ENCODE measurements around the gene PRKG1.

PRKG1 gene

DNA sequence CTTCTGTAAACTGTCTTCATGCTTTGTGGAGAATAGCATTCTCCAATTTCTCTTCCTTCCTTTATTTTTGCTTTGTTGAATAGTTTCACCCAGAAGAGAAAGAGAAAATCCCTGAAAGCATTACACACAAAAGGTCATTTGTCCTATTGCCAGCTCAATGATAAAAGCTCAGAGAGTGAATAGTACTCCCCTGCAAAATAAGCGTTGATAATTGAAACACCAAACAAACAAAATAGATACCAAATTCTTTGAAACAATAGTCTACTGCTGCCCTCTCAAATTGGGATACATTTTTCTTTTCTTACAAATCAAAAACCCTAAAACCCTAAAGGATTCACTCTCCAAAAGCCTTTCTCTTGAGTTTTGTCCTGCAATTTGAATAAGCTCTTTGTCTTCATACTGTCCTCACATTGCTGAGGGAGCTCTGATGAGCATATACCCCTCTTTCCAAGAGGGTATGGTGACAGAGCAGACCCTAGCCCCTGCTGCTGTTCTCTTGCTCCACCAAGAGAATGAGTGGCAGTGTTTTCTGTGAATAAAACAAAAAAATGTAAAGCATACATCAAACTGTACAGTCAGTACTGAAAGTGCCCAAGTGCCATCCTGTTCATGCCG is 490.7 kb downstream of the PRKG1 start:
- TF ChIP-seq POLR2AphosphoS5 (IDR thresholded peaks at IDR 0.05; ENCODE audit: low read depth, low read length) (no peak), SIN3A (IDR thresholded peaks at IDR 0.05; ENCODE audit: borderline replicate concordance, insufficient read depth, low read length) (no peak)

DNA sequence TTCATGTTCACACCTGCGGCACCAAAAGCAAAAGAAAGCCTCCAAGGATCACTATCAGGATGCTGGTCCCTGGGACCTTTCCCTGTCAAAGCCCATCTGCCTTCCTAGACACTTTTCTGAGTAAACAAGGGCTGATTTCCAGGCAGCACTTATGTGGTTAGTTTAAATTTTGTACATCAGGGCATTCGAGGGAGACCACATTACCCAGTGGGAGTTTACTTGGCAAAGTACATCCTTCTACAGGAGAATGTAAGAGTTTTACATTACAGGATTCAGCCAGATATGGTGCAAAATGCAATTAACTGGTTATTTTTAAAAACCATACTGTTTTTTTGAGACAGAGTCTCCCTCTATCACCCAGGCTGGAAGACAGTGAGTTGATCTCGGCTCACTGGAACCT is 493.0 kb downstream of the PRKG1 start:
- TF ChIP-seq FOXP2 (optimal IDR thresholded peaks at IDR 0.05; ENCODE audit: borderline replicate concordance, extremely low read depth, extremely low read length, insufficient read depth), result no peak
- TF ChIP-seq SIN3A (IDR thresholded peaks at IDR 0.05; ENCODE audit: borderline replicate concordance, insufficient read depth, low read length), result no peak
- no peak for TF ChIP-seq POLR2AphosphoS5 (IDR thresholded peaks at IDR 0.05; ENCODE audit: low read depth, low read length)
- TF ChIP-seq, protein P1, sequence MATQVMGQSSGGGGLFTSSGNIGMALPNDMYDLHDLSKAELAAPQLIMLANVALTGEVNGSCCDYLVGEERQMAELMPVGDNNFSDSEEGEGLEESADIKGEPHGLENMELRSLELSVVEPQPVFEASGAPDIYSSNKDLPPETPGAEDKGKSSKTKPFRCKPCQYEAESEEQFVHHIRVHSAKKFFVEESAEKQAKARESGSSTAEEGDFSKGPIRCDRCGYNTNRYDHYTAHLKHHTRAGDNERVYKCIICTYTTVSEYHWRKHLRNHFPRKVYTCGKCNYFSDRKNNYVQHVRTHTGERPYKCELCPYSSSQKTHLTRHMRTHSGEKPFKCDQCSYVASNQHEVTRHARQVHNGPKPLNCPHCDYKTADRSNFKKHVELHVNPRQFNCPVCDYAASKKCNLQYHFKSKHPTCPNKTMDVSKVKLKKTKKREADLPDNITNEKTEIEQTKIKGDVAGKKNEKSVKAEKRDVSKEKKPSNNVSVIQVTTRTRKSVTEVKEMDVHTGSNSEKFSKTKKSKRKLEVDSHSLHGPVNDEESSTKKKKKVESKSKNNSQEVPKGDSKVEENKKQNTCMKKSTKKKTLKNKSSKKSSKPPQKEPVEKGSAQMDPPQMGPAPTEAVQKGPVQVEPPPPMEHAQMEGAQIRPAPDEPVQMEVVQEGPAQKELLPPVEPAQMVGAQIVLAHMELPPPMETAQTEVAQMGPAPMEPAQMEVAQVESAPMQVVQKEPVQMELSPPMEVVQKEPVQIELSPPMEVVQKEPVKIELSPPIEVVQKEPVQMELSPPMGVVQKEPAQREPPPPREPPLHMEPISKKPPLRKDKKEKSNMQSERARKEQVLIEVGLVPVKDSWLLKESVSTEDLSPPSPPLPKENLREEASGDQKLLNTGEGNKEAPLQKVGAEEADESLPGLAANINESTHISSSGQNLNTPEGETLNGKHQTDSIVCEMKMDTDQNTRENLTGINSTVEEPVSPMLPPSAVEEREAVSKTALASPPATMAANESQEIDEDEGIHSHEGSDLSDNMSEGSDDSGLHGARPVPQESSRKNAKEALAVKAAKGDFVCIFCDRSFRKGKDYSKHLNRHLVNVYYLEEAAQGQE (IDR thresholded peaks at IDR 0.05; ENCODE audit: insufficient read depth in 1 of 2, low read depth in 2 of 2, low read length in 2 of 2), result no peak
- TF ChIP-seq TAF1 (IDR thresholded peaks at IDR 0.05; ENCODE audit: borderline replicate concordance, insufficient read depth, low read length), result no peak

DNA sequence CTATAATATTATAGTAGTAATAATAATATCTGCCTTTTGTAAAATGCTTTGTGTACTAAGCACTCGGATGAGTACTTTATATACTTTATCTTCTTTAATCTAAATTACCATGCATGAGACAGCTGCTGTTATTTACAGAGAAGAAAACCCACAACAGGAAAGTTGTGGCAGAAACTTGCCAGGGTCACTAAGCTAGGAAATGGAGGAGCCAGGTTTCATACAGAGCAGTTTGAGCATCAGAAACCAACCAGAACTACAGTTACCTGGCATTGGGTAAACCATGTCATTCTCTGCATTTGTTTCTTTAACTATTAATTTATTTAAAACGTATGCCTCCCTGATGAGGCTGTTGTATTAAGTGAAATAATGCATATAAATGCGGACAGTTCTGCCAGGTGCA is 495.2 kb downstream of the PRKG1 start:
- no peak for TF ChIP-seq POLR2AphosphoS5 (IDR thresholded peaks at IDR 0.05; ENCODE audit: low read depth, low read length)
- TF ChIP-seq FOXP2 (optimal IDR thresholded peaks at IDR 0.05; ENCODE audit: borderline replicate concordance, extremely low read depth, extremely low read length, insufficient read depth), result no peak
- no peak for TF ChIP-seq SIN3A (IDR thresholded peaks at IDR 0.05; ENCODE audit: borderline replicate concordance, insufficient read depth, low read length)
- TF ChIP-seq TAF1 (IDR thresholded peaks at IDR 0.05; ENCODE audit: borderline replicate concordance, insufficient read depth, low read length), result no peak
- TF ChIP-seq, protein P1 (IDR thresholded peaks at IDR 0.05; ENCODE audit: insufficient read depth in 1 of 2, low read depth in 2 of 2, low read length in 2 of 2), result no peak

- TF ChIP-seq POLR2AphosphoS5 (IDR thresholded peaks at IDR 0.05; ENCODE audit: low read depth, low read length), result no peak
- TF ChIP-seq, protein P1 (IDR thresholded peaks at IDR 0.05; ENCODE audit: insufficient read depth in 1 of 2, low read depth in 2 of 2, low read length in 2 of 2), result no peak
- TF ChIP-seq TAF1 (IDR thresholded peaks at IDR 0.05; ENCODE audit: borderline replicate concordance, insufficient read depth, low read length), result no peak
- no peak for TF ChIP-seq SIN3A (IDR thresholded peaks at IDR 0.05; ENCODE audit: borderline replicate concordance, insufficient read depth, low read length)
- TF ChIP-seq FOXP2 (optimal IDR thresholded peaks at IDR 0.05; ENCODE audit: borderline replicate concordance, extremely low read depth, extremely low read length, insufficient read depth), result no peak
These were observed 500.2 kb downstream of the PRKG1 start for GRCh38 chr10:51574248-51575048.

DNA sequence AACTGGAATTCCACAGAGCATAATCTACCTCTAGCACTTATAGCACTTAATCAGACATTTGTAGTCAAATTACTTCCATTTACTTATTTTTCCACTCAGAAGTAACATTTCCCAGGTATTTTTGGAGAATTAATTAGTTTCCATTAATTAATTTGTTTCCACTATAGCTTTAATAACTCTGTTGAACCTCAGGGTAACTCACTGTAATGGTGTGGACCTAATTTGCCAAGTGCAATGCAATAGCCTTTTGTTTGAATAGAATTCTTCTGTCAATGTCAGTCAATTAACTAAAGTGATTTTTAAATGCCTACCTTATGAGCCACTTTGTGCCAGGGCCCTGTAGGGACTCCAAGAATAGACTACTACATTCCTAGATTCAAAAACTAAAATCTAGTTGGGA is 509.7 kb downstream of the PRKG1 start:
- TF ChIP-seq POLR2AphosphoS5 (IDR thresholded peaks at IDR 0.05; ENCODE audit: low read depth, low read length), result no peak
- TF ChIP-seq FOXP2 (optimal IDR thresholded peaks at IDR 0.05; ENCODE audit: borderline replicate concordance, extremely low read depth, extremely low read length, insufficient read depth), result no peak

DNA sequence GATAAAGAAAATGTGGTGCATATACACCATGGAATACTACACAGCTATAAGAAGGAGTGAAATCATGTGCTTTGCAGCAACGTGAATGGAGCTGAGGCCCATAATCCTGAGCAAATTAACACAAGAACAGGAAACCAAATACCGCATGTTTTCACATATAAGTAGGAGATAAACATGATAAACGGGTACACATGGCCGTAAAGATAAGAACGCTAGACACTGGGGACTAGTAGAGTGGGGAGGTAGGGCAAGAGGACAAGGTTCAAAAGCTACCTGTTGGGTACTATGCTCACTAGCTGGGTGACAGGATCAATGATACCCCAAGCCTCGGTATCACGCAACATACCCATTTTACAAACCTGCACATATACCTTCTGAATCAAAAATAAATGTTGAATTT is 511.5 kb downstream of the PRKG1 start:
- TF ChIP-seq POLR2AphosphoS5 (IDR thresholded peaks at IDR 0.05; ENCODE audit: low read depth, low read length) (no peak), FOXP2 (optimal IDR thresholded peaks at IDR 0.05; ENCODE audit: borderline replicate concordance, extremely low read depth, extremely low read length, insufficient read depth) (no peak), SIN3A (IDR thresholded peaks at IDR 0.05; ENCODE audit: borderline replicate concordance, insufficient read depth, low read length) (no peak), TAF1 (IDR thresholded peaks at IDR 0.05; ENCODE audit: borderline replicate concordance, insufficient read depth, low read length) (no peak)
- TF ChIP-seq, protein P1 (IDR thresholded peaks at IDR 0.05; ENCODE audit: insufficient read depth in 1 of 2, low read depth in 2 of 2, low read length in 2 of 2), result no peak
